Endothelial cell of umbilical vein (primary cell): ENCODE measurements around the gene NME4.

ENCODE experiments used
- FOS ChIP-seq: IDR thresholded peaks from 2 replicates; pipeline ENCODE4 v1.6.1; 2011; ENCODE audit warnings: mild to moderate bottlenecking, low read length, moderate library complexity, borderline replicate concordance; ENCODE audit not compliant: insufficient read depth
- JUN ChIP-seq: IDR thresholded peaks from 2 replicates; pipeline ENCODE4 v1.6.1; 2011; ENCODE audit warnings: borderline replicate concordance, low read depth; ENCODE audit not compliant: insufficient read length, insufficient read depth
- POLR2AphosphoS5 ChIP-seq: IDR thresholded peaks from 2 replicates; pipeline ENCODE4 v1.6.1; 2012; ENCODE audit warnings: low read depth, mild to moderate bottlenecking, control low read depth, low read length, moderate library complexity; ENCODE audit not compliant: insufficient read depth
- TF ChIP-seq, protein P1 (sequence below), 2 donors: IDR thresholded peaks; 1 replicate in 1 of 2; 2 replicates in 1 of 2; pipeline ENCODE4 v1.5.1; 2011; ENCODE audit warnings: low read length in 2 of 2, mild to moderate bottlenecking in 2 of 2, moderate library complexity in 2 of 2, control low read depth in 1 of 2, inconsistent platforms in 1 of 2, low read depth in 1 of 2; ENCODE audit not compliant: insufficient read depth in 1 of 2; ENCODE audit errors: extremely low read depth in 1 of 2

DNA sequence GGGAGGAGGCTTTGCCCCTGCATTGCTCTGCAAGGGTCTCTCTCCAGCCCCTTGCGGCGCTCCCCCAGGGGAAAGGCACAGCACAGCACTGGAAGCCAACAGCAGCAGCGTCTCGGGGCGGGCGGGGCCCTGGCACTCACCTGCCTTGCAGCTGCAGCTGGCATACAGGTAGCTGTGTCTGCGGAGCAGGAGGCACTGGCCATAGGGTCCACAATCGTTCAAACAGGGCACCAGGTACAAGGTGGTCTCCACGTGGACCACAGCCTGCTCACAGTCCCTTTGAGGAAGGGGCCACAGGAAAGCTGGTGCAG is 22.4 kb upstream of the NME4 start:
- no peak for TF ChIP-seq FOS
- no peak for TF ChIP-seq JUN
- TF ChIP-seq POLR2AphosphoS5, result no peak
- TF ChIP-seq, protein P1, sequence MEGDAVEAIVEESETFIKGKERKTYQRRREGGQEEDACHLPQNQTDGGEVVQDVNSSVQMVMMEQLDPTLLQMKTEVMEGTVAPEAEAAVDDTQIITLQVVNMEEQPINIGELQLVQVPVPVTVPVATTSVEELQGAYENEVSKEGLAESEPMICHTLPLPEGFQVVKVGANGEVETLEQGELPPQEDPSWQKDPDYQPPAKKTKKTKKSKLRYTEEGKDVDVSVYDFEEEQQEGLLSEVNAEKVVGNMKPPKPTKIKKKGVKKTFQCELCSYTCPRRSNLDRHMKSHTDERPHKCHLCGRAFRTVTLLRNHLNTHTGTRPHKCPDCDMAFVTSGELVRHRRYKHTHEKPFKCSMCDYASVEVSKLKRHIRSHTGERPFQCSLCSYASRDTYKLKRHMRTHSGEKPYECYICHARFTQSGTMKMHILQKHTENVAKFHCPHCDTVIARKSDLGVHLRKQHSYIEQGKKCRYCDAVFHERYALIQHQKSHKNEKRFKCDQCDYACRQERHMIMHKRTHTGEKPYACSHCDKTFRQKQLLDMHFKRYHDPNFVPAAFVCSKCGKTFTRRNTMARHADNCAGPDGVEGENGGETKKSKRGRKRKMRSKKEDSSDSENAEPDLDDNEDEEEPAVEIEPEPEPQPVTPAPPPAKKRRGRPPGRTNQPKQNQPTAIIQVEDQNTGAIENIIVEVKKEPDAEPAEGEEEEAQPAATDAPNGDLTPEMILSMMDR (IDR thresholded peaks at IDR 0.05; ENCODE audit: extremely low read depth in 1 of 2, insufficient read depth in 1 of 2, low read depth in 1 of 2, low read length in 2 of 2), result no peak
